Measurements from ENCODE around the gene SUSD6.

- TF ChIP-seq CTCF (conservative IDR thresholded peaks at IDR 0.05) = no peak
- no peak for TF ChIP-seq EZH2 (IDR thresholded peaks at IDR 0.05; ENCODE audit: low read depth)
Measured at GRCh38 chr14:69635981-69636639, 24.7 kb downstream of the SUSD6 start.

Data from PC-9 (cell line).